Measurements from ENCODE around the gene CDK16. TPM values are rescaled to one million over a fixed set of nuclear protein-coding genes. Genes with fewer than 3 reads are reported as not detected.
A peak's percentile ranks its signal among the peaks of the same experiment; 100 is the strongest.

The CDK16 gene
- 71.2 and 80.6 TPM in 2 replicates for total RNA-seq

DNA sequence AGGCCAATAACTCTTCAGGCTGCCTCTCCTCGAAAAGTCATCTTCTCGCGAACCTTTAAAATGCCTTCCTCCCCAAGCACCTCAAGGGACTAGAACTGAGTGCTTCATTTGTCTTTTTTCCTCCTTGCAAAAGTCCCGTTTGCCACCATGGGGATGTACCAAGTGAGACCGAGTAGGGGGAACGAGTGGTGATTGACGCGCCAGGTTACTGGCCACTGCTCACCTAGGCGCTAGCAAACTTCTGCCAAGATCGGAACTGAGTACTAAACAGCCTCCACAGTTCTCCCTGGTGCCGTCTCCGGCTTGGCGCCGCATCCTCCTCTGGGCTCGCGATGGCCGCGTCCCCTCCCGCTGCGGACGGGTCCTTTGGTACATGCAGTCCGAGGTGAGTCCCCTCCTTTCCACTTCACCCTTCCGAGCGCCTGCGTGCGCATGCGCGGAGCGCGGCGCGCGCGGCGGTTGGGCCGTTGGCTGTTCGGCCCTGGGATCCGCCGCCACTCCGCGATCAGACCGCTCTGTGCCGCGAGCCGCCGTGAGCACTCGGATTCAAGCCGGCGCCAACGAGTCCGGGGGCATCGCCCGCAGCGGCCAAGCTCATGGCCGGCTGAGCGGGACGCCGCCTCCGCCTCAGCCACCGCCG, at the start of gene CDK16:
TSS of gene CDK16 (plus strand) at position 402 of the 640 bp plus-strand sequence. CDS start 4,877 bp downstream, outside the sequence.
- H3K36me3 Mint-ChIP-seq (ENCODE audit: low read depth): peaks cover 71% of the 10 kb centered on the region
- intact Hi-C loops (cut with micrococcal nuclease): loop anchor here (1.0 to 2.0 kb wide), 2 partner anchors 15 to 432 kb away; partner anchors contain the start of genes ELK1 and USP11
- peak within 1 kb of the TSS; percentile 97 for H3K4me3 Mint-ChIP-seq (ENCODE audit: low read depth)
- peak; percentile 73 for DNase-seq (ENCODE audit: low spot score)
- peak within 1 kb of the TSS; percentile 99 for H3K27ac Mint-ChIP-seq
- H3K4me1 Mint-ChIP-seq (ENCODE audit: low read depth): peaks cover 34% of the 10 kb centered on the region
- H3K9me3 Mint-ChIP-seq: no peaks in the 10 kb centered on the region
- H3K27me3 Mint-ChIP-seq (ENCODE audit: low read depth): no peaks in the 10 kb centered on the region

- no peak for DNase-seq (ENCODE audit: low spot score)
- H3K36me3 Mint-ChIP-seq (ENCODE audit: low read depth): peaks cover 41% of the 10 kb centered on the region
- no peaks in the 10 kb centered on the region for H3K9me3 Mint-ChIP-seq
- no peaks in the 10 kb centered on the region for H3K4me1 Mint-ChIP-seq (ENCODE audit: low read depth)
- no peak overlapping the region for H3K27ac Mint-ChIP-seq
- H3K27me3 Mint-ChIP-seq (ENCODE audit: low read depth): no peaks in the 10 kb centered on the region
- intact Hi-C loops (cut with micrococcal nuclease): no loop called here
- no peak overlapping the region for H3K4me3 Mint-ChIP-seq (ENCODE audit: low read depth)
These were observed 49.2 kb upstream of the CDK16 start for GRCh38 chrX:47169273-47169672.

- no peaks in the 10 kb centered on the region for H3K9me3 Mint-ChIP-seq
- peaks cover 39% of the 10 kb centered on the region for H3K36me3 Mint-ChIP-seq (ENCODE audit: low read depth)
- no peaks in the 10 kb centered on the region for H3K4me1 Mint-ChIP-seq (ENCODE audit: low read depth)
- DNase-seq (ENCODE audit: low spot score): no peak
- no peak overlapping the region for H3K27ac Mint-ChIP-seq
- intact Hi-C loops (cut with micrococcal nuclease): no loop called here
- no peak overlapping the region for H3K4me3 Mint-ChIP-seq (ENCODE audit: low read depth)
- no peaks in the 10 kb centered on the region for H3K27me3 Mint-ChIP-seq (ENCODE audit: low read depth)
These were observed 48.6 kb upstream of the CDK16 start for GRCh38 chrX:47169726-47170515.

GRCh38 chrX:47170861-47171692, 47.4 kb upstream of the CDK16 start:
- DNase-seq (ENCODE audit: low spot score): no peak
- intact Hi-C loops (cut with micrococcal nuclease): no loop called here
- Mint-ChIP-seq H3K4me3 (ENCODE audit: low read depth) (no peak overlapping the region), H3K27ac (no peak overlapping the region), H3K9me3 (no peaks in the 10 kb centered on the region), H3K36me3 (ENCODE audit: low read depth) (peaks cover 42% of the 10 kb centered on the region), H3K4me1 (ENCODE audit: low read depth) (no peaks in the 10 kb centered on the region), H3K27me3 (ENCODE audit: low read depth) (no peaks in the 10 kb centered on the region)

DNA sequence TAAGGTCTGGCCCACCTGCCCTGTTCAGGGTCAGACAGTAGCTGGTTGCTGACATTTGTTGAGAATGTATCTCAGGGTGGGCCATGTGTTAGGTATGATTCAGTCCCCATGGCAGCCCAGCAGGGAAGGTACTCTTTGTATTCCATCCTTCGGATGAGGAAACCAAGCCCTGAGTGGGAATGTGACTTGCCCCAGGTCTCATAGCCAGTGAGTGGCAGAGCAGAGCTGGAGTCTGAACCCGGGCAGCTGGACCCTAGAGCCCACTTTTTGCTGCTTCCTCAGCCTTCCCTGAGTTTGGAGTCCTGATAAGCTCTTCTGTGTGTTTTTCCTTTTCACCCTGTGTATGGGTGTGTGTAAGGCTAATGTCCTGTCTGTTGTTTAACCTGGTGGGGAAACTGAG, 46.5 kb upstream of the CDK16 start:
- no peak overlapping the region for H3K4me3 Mint-ChIP-seq (ENCODE audit: low read depth)
- no peak for DNase-seq (ENCODE audit: low spot score)
- H3K9me3 Mint-ChIP-seq: no peaks in the 10 kb centered on the region
- peaks cover 1% of the 10 kb centered on the region for H3K4me1 Mint-ChIP-seq (ENCODE audit: low read depth)
- intact Hi-C loops (cut with micrococcal nuclease): no loop called here
- peaks cover 51% of the 10 kb centered on the region for H3K36me3 Mint-ChIP-seq (ENCODE audit: low read depth)
- no peak overlapping the region for H3K27ac Mint-ChIP-seq
- no peaks in the 10 kb centered on the region for H3K27me3 Mint-ChIP-seq (ENCODE audit: low read depth)

GRCh38 chrX:47172549-47172948, 45.9 kb upstream of the CDK16 start:
- DNase-seq (ENCODE audit: low spot score): no peak

DNA sequence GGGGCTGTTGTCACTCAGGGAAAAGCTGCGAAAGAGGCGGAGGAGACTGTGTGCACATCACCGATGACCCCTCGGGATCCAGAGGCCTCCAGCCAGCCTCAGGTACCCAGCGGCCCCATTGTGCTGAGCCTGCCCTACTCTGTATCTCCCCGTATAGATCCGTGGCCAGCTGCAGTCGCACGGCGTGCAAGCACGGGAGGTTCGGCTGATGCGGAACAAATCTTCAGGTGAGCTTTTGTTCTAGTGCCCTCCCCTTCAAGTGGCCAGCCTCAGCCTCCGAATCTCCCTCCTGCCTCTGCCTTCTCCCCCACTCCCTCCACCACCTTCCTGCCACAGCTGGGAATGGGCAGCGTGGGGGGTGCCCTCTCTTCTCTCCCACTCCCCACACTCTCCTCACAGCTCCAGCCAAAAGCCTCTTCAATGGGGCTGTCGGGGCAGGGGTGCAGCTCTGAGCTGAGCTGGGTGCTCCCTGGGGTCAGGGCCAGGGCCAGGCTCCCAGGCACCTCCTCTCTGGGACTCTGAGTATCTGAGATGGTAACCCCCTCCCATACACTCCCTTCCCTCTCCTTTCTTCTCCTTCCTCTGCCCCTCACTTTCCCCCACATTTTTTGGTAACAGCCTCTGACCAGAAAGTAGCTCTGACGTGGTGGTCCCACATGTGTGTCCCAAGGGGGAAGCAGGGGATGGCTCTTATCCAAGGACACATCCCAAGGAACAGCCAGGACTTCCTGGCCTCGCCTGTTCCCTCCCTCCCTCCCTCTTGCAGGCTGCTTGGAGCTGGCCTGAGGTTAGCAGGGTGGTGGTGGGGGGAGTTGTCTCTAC, 45.3 kb upstream of the CDK16 start:
- Mint-ChIP-seq H3K36me3 (ENCODE audit: low read depth) (peaks cover 55% of the 10 kb centered on the region), H3K4me3 (ENCODE audit: low read depth) (no peak overlapping the region), H3K27me3 (ENCODE audit: low read depth) (no peaks in the 10 kb centered on the region), H3K4me1 (ENCODE audit: low read depth) (peaks cover 1% of the 10 kb centered on the region), H3K9me3 (no peaks in the 10 kb centered on the region), H3K27ac (no peak overlapping the region)
- no peak for DNase-seq (ENCODE audit: low spot score)
- intact Hi-C loops (cut with micrococcal nuclease): no loop called here

More at GRCh38 chrX:47172549-47172948, 45.9 kb upstream of the CDK16 start:
- intact Hi-C loops (cut with micrococcal nuclease): no loop called here
- Mint-ChIP-seq H3K27me3 (ENCODE audit: low read depth) (no peaks in the 10 kb centered on the region), H3K36me3 (ENCODE audit: low read depth) (peaks cover 51% of the 10 kb centered on the region), H3K4me1 (ENCODE audit: low read depth) (peaks cover 1% of the 10 kb centered on the region), H3K27ac (no peak overlapping the region), H3K9me3 (no peaks in the 10 kb centered on the region), H3K4me3 (ENCODE audit: low read depth) (no peak overlapping the region)

GRCh38 chrX:47174376-47174775, 44.1 kb upstream of the CDK16 start:
- no peak for DNase-seq (ENCODE audit: low spot score)
- H3K27me3 Mint-ChIP-seq (ENCODE audit: low read depth): no peaks in the 10 kb centered on the region
- H3K27ac Mint-ChIP-seq: no peak overlapping the region
- no peak overlapping the region for H3K4me3 Mint-ChIP-seq (ENCODE audit: low read depth)
- peaks cover 1% of the 10 kb centered on the region for H3K4me1 Mint-ChIP-seq (ENCODE audit: low read depth)
- intact Hi-C loops (cut with micrococcal nuclease): no loop called here
- peaks cover 53% of the 10 kb centered on the region for H3K36me3 Mint-ChIP-seq (ENCODE audit: low read depth)
- H3K9me3 Mint-ChIP-seq: no peaks in the 10 kb centered on the region

DNA sequence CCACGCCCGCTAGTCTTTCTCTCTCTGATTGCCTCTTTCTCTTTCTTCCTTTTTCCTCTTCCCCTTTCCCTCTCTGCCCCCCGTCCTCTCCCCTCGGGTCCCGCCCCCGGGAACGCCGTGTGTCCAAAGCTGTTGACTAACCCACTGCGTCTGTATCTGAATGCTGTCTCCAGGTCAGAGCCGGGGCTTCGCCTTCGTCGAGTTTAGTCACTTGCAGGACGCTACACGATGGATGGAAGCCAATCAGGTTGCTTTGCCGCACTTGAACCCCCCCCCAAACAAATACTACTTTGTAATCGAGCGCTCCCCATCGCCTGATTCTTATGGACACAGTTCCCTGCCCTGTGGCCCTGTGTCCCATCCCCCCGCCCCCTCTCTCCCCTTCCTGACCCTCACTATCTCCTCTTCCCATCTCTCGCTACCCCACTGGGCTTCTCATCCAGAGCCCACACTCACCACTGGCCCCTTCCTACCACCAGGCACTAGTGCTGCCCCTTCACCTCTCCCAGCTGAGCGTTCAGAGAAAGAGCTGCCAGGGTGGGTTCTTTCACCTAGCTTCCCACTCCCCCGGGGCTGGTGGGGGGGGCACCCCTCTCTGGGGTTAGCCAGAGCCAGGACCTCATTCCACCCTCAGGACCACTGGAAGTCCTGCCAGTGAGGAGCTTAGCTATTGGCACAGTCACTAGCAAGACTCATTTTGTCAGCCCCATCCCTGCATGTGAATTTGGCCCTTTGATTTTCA, 43.5 kb upstream of the CDK16 start:
- Mint-ChIP-seq H3K4me1 (ENCODE audit: low read depth) (peaks cover 1% of the 10 kb centered on the region), H3K27me3 (ENCODE audit: low read depth) (no peaks in the 10 kb centered on the region), H3K27ac (no peak overlapping the region), H3K9me3 (no peaks in the 10 kb centered on the region), H3K4me3 (ENCODE audit: low read depth) (no peak overlapping the region), H3K36me3 (ENCODE audit: low read depth) (peaks cover 53% of the 10 kb centered on the region)
- intact Hi-C loops (cut with micrococcal nuclease): no loop called here
- no peak for DNase-seq (ENCODE audit: low spot score)

DNA sequence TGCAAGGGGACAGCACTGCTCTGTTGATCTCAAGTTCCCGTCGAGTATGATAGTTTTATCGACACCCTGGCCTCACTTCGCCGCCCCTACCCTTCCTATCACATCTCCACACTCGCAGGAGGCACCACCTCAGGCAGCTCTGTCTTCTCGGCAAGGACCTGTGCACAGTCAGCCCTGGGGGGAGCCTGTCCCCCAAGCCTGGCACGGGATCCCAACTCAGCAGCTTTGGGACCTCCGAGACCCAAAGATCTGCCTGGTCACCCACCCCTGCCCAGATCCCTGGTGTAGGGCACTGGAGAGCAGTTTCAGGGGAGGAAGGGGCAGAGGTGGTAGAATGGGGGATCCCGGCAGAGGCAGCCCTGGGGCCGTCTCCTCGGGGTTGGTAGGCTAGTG, 42.9 kb upstream of the CDK16 start:
- Mint-ChIP-seq H3K27me3 (ENCODE audit: low read depth) (no peaks in the 10 kb centered on the region), H3K9me3 (no peaks in the 10 kb centered on the region), H3K27ac (no peak overlapping the region), H3K4me1 (ENCODE audit: low read depth) (peaks cover 1% of the 10 kb centered on the region), H3K4me3 (ENCODE audit: low read depth) (no peak overlapping the region), H3K36me3 (ENCODE audit: low read depth) (peaks cover 51% of the 10 kb centered on the region)
- intact Hi-C loops (cut with micrococcal nuclease): no loop called here
- DNase-seq (ENCODE audit: low spot score): no peak

DNA sequence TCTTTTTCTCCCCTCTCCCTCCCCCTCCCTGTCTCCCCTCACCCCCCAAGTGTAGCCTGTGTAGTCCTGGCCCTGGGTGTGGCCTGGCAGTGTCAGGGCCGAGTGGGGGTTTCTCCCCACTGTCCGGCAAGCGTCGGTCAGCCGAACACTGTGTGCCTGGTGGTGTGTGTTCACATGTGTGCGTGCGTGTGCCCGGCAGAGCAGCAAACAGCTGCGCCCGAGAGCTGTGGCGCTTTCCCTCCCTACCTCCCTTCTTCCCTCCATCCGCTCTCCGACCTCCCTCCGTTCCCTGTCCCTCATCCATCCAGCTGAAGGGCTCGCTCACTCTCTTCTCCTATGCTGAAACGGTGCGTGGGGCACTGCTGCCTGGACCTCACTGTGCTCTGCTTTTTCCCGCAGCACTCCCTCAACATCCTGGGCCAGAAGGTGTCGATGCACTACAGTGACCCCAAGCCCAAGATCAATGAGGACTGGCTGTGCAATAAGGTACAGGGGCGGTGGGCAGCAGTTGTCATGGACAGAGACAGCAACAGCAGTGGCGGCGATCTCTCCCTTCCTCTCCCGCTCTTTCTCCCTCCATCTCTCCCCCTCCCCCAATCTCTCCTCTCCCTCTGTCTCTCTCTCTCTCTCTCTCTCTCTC, 42.3 kb upstream of the CDK16 start:
- Mint-ChIP-seq H3K4me3 (ENCODE audit: low read depth) (no peak overlapping the region), H3K27me3 (ENCODE audit: low read depth) (no peaks in the 10 kb centered on the region), H3K4me1 (ENCODE audit: low read depth) (peaks cover 1% of the 10 kb centered on the region), H3K27ac (no peak overlapping the region), H3K36me3 (ENCODE audit: low read depth) (peaks cover 51% of the 10 kb centered on the region), H3K9me3 (no peaks in the 10 kb centered on the region)
- intact Hi-C loops (cut with micrococcal nuclease): no loop called here
- DNase-seq (ENCODE audit: low spot score): no peak
